ENCODE measurements around the gene CLEC11A.

The CLEC11A gene

GRCh38 chr19:50723069-50723468 lies at the start of gene CLEC11A:
TSS of gene CLEC11A (plus strand) at chr19:50723364. CDS start at chr19:50723526, 162 bp downstream.
- DNase-seq (ENCODE audit: low read depth): peak; percentile 54

- DNase-seq (ENCODE audit: low read depth): no peak
Measured at GRCh38 chr19:50676625-50677197, 46.5 kb upstream of the CLEC11A start.

GRCh38 chr19:50677636-50678035 lies 45.5 kb upstream of the CLEC11A start:
- DNase-seq (ENCODE audit: low read depth): no peak

- no peak for DNase-seq (ENCODE audit: low read depth)
Measured at GRCh38 chr19:50678323-50678722, 44.8 kb upstream of the CLEC11A start.

- peak; percentile 25 for DNase-seq (ENCODE audit: low read depth)
Measured at GRCh38 chr19:50679177-50680125, 43.7 kb upstream of the CLEC11A start.

- no peak for DNase-seq (ENCODE audit: low read depth)
Measured at GRCh38 chr19:50686310-50687032, 36.7 kb upstream of the CLEC11A start.

GRCh38 chr19:50688766-50689165 lies 34.4 kb upstream of the CLEC11A start:
- DNase-seq (ENCODE audit: low read depth): no peak

- DNase-seq (ENCODE audit: low read depth): no peak
Measured at GRCh38 chr19:50690439-50690838, 32.7 kb upstream of the CLEC11A start.

GRCh38 chr19:50693064-50693975 lies 29.8 kb upstream of the CLEC11A start:
- no peak for DNase-seq (ENCODE audit: low read depth)

- DNase-seq (ENCODE audit: low read depth): no peak
Measured at GRCh38 chr19:50694815-50695145, 28.4 kb upstream of the CLEC11A start.

GRCh38 chr19:50695251-50696093 lies 27.7 kb upstream of the CLEC11A start:
- DNase-seq (ENCODE audit: low read depth): no peak

GRCh38 chr19:50696094-50696483 lies 27.1 kb upstream of the CLEC11A start:
- no peak for DNase-seq (ENCODE audit: low read depth)

GRCh38 chr19:50697414-50698124 lies 25.6 kb upstream of the CLEC11A start:
- DNase-seq (ENCODE audit: low read depth): no peak

- DNase-seq (ENCODE audit: low read depth): no peak
Measured at GRCh38 chr19:50701367-50701985, 21.7 kb upstream of the CLEC11A start.

- no peak for DNase-seq (ENCODE audit: low read depth)
Measured at GRCh38 chr19:50702158-50702870, 20.9 kb upstream of the CLEC11A start.

- DNase-seq (ENCODE audit: low read depth): no peak
Measured at GRCh38 chr19:50702871-50703829, 20.0 kb upstream of the CLEC11A start.

GRCh38 chr19:50703915-50704796 lies 19.0 kb upstream of the CLEC11A start:
- DNase-seq (ENCODE audit: low read depth): no peak
